SK-N-MC (cell line): ENCODE measurements around the gene IQCM.

Experiments
- EZH2 ChIP-seq: fragments of 200-600 bp; sonication (generic); IDR thresholded peaks from one replicate; pipeline ENCODE4 v1.6.1; 2017; ENCODE audit warnings: antibody characterized with exemption
- FOXP2 ChIP-seq: optimal IDR thresholded peaks from 2 replicates; pipeline ENCODE3; 2011; ENCODE audit warnings: mild to moderate bottlenecking, moderate library complexity; ENCODE audit not compliant: insufficient read depth; ENCODE audit errors: extremely low read length, control extremely low read depth
- POLR2AphosphoS5 ChIP-seq: IDR thresholded peaks from 2 replicates; pipeline ENCODE4 v1.6.1; 2012; ENCODE audit warnings: mild to moderate bottlenecking, low read depth, low read length, borderline replicate concordance

GRCh38 chr4:149727663-149728062 lies 88.0 kb downstream of the IQCM start:
- TF ChIP-seq EZH2 (no peak), POLR2AphosphoS5 (no peak), FOXP2 (no peak)
